Colonic mucosa (tissue), 4 donors: Measurements from ENCODE around the gene SND1. TPM values are rescaled to one million over a fixed set of nuclear protein-coding genes. Genes with fewer than 3 reads are reported as not detected.

Experiments used
- DNase-seq: peaks from one replicate; pipeline ENCODE4 v3.0.0-alpha.2; 2020
- H3K27ac ChIP-seq: fragments of 200-600 bp; one replicate; pipeline ENCODE4 v1.8.0; 2021
- H3K27me3 ChIP-seq: fragments of 200-600 bp; one replicate; pipeline ENCODE4 v1.8.0; 2021
- H3K36me3 ChIP-seq: fragments of 200-600 bp; one replicate; pipeline ENCODE4 v1.8.0; 2021
- H3K4me1 ChIP-seq: fragments of 200-600 bp; one replicate; pipeline ENCODE4 v1.8.0; 2021; ENCODE audit warnings: mild to moderate bottlenecking
- H3K4me3 ChIP-seq: fragments of 200-600 bp; one replicate; pipeline ENCODE4 v1.8.0; 2021
- H3K9ac ChIP-seq, 2 donors: one replicate each; pipeline ENCODE4 v1.7.0; 2013; ENCODE audit warnings: control low read depth in 2 of 2, low read depth in 2 of 2, low read length in 2 of 2
- H3K9me3 ChIP-seq: fragments of 200-600 bp; one replicate; pipeline ENCODE4 v1.8.0; 2021
- intact Hi-C: fragments of 100-400 bp; cut with DNase I; formaldehyde crosslinking; loops from one replicate; pipeline ENCODE4 v1.14.1; 2022
- total RNA-seq, 2 donors: library from RNA; stranded (reverse); fragmentation: NEBNext Ultra II Directional in 1 of 2; extraction: Animal tissue kit (Norgen Biotek cat#: 25700) in 1 of 2; gene quantifications; one replicate each; pipeline ENCODE4 v1.2.1, GENCODE V29; 2021
- TF ChIP-seq, protein P1 (sequence below): fragments of 200-600 bp; IDR thresholded peaks from one replicate; pipeline ENCODE4 v1.8.0; 2022; ENCODE audit warnings: antibody characterized with exemption, mild to moderate bottlenecking
- donor health status: healthy.
- donor health status: DM: no; HTN: no; CAD: no.
- donor health status: DM: no; HTN: no; CAD: no.

SND1 gene
- total RNA-seq, 2 donors from 2014 or later = 134 to 163 TPM

DNA sequence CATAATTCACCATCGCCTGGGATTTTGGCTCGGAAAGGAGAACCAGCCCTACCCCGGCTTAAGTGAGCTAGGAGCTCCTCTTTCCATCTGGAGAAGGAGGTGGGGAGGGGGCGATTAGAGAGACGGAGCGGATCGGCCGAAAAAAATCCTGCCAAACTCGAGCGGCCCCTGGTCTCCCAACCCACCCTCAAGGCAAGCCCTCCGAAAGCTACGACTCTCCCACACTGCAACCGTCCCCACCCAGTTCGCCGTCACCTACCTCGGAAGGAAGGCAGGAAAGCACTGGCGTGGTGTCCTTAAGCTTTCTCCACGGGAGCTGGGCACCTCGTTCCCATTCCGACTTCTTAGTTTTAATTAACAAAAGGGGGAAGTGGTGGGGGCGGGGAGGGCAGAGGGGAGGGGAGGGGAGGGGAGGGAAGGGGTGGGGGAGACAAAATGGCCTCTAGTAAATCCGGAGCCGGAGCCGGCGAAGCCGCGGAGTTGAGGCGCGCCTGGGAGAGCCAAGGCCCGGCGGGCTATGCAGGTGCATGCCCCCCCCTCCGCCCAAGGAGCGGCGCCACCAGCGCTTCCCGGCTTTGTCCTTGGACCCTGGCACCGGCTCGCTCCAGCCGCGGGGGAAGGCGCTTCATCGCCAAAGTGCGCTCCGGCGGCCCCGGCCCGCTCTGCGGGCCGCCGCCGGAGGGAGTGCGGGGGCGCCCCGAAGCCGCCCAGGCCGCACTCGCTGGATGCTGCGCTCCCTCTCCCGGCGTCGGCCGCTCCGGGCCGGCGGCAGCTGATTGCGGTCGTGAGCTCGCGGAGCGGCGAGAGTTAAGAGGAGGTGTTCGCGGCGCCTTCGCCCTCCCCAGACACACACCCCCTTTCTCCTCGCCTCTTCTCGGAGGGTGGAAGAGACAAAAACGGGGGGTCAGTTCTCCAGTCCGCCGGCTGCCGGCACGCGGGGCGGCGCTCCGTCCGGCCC lies 378.9 kb downstream of the SND1 start, which contains the start of gene LRRC4:
Gene LRRC4 (minus strand): TSS at position 784 of the 958 bp plus-strand sequence. CDS start 797 bp downstream, outside the sequence.
- TF ChIP-seq, protein P1, sequence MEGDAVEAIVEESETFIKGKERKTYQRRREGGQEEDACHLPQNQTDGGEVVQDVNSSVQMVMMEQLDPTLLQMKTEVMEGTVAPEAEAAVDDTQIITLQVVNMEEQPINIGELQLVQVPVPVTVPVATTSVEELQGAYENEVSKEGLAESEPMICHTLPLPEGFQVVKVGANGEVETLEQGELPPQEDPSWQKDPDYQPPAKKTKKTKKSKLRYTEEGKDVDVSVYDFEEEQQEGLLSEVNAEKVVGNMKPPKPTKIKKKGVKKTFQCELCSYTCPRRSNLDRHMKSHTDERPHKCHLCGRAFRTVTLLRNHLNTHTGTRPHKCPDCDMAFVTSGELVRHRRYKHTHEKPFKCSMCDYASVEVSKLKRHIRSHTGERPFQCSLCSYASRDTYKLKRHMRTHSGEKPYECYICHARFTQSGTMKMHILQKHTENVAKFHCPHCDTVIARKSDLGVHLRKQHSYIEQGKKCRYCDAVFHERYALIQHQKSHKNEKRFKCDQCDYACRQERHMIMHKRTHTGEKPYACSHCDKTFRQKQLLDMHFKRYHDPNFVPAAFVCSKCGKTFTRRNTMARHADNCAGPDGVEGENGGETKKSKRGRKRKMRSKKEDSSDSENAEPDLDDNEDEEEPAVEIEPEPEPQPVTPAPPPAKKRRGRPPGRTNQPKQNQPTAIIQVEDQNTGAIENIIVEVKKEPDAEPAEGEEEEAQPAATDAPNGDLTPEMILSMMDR = no peak
- H3K9ac ChIP-seq = peak within 1 kb of the TSS in 1 of 2 donors; percentile 35
- no peaks in the 10 kb centered on the region for H3K36me3 ChIP-seq
- H3K4me1 ChIP-seq = no peaks in the 10 kb centered on the region
- H3K27ac ChIP-seq = no peak within 1 kb of the TSS
- intact Hi-C loops = loop anchor here (10.0 kb wide), 1 partner anchor 174 kb away; no protein-coding TSS in a partner anchor
- no peaks in the 10 kb centered on the region for H3K9me3 ChIP-seq
- H3K4me3 ChIP-seq = peak within 1 kb of the TSS; percentile 48
- peak; percentile 39 for DNase-seq
- peaks cover 8% of the 10 kb centered on the region for H3K27me3 ChIP-seq

DNA sequence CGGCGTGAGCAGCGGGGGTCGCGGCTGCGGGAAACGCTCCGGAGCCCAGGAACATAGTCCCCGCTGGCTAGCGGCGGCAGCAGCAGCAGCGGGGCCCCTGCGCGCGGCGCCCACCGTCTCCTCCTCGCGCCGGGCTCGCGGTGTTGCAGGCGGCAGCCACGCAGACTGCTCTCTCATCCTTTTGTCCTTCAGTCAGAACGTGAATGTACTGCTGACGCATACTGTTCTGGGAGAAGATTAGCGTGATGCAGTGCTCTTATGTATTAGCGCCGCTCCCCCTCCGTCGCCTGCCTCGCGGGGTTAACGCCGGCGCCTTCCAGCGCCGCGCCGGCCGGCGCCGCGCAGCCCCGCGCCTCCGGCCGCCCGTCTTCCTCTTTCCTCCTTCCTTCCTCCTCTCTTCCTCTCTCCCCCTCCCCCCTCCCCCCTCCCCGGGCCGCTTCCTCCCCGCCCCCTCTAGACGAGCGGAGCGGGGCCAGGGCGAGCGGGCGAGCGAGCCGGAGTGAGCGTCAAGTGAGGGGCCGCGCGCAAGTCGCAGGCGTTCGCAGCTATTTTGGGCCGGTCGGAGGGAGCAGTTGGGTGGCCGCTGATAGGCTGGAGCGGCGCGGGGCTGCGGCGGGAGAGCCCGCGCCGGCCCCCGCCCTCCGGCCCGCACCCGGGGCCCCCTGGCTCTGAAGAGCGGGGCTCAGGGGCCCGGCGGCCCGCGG lies 380.1 kb downstream of the SND1 start:
- TF ChIP-seq, protein P1 = no peak
- no peaks in the 10 kb centered on the region for H3K36me3 ChIP-seq
- H3K4me3 ChIP-seq = peak overlapping the region; percentile 44
- intact Hi-C loops = loop anchor here (10.0 kb wide), 1 partner anchor 173 kb away; no protein-coding TSS in a partner anchor
- no peaks in the 10 kb centered on the region for H3K4me1 ChIP-seq
- no peaks in the 10 kb centered on the region for H3K9me3 ChIP-seq
- peak overlapping the region in 1 of 2 donors; percentile 35 for H3K9ac ChIP-seq
- H3K27ac ChIP-seq = no peak overlapping the region
- peaks cover 8% of the 10 kb centered on the region for H3K27me3 ChIP-seq
- no peak for DNase-seq

DNA sequence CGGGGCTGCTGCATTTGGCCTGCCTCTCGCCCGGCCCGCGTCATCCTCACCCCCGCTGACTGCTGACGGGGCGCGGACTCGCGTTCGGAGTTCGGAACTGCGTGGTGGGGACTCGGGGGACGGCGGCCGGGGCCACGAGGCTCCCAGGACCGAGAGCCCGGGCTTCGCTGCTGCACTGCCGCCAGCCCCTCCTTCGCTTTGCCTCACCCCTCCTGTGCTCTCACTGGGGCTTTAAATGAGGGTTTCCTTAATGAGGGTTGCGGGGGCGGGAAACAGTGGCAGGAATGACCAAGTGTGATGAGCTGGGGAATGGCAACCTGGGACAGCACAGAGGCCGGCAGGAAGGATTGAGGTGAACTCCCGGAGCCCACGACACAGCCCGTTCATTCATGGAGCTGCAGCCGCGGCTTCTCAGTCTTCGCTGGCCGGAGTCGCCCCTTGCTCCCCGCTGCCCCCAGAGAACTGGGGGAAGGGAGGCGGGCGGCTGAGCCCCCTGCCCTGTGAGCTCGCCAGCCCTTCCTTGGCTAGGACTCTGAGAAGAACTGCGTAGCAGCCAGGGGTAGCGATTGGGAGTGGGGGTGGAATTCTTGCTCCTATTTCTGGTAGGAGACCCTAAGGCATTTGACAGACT lies 380.7 kb downstream of the SND1 start:
- TF ChIP-seq, protein P1 = no peak
- H3K9me3 ChIP-seq = no peaks in the 10 kb centered on the region
- H3K4me3 ChIP-seq = peak overlapping the region; percentile 44
- no peak overlapping the region for H3K27ac ChIP-seq
- no peaks in the 10 kb centered on the region for H3K36me3 ChIP-seq
- H3K4me1 ChIP-seq = no peaks in the 10 kb centered on the region
- no peak for DNase-seq
- H3K9ac ChIP-seq = peak overlapping the region in 1 of 2 donors; percentile 43
- H3K27me3 ChIP-seq = peaks cover 8% of the 10 kb centered on the region
- intact Hi-C loops = loop anchor here (10.0 kb wide), 1 partner anchor 172 kb away; no protein-coding TSS in a partner anchor

DNA sequence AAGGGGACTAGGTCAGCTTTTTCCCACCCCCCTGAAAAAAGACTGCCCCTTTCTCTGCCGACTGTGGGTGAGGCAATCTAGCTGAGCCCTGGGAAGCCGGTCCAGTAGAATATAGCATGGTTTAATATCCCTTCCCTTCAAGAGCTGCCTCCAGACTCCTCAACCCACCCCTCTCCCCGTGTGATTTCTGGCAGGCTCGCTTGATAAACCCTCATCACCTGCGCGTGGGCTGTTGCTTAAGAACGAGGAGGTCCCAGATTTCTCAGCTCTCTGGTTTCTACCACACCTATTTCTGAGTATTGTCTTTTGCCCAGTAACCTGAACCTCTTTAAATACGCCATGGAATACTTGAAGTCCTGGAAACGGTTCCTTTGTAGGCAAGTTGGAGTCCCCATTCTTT lies 381.3 kb downstream of the SND1 start:
- TF ChIP-seq, protein P1 = no peak
- intact Hi-C loops = loop anchor here (10.0 kb wide), 1 partner anchor 172 kb away; no protein-coding TSS in a partner anchor
- Histone ChIP-seq H3K36me3 (no peaks in the 10 kb centered on the region), H3K4me3 (no peak overlapping the region), H3K9me3 (no peaks in the 10 kb centered on the region), H3K9ac (no peak overlapping the region), H3K27ac (no peak overlapping the region), H3K27me3 (peaks cover 8% of the 10 kb centered on the region), H3K4me1 (no peaks in the 10 kb centered on the region)
- DNase-seq = no peak

DNA sequence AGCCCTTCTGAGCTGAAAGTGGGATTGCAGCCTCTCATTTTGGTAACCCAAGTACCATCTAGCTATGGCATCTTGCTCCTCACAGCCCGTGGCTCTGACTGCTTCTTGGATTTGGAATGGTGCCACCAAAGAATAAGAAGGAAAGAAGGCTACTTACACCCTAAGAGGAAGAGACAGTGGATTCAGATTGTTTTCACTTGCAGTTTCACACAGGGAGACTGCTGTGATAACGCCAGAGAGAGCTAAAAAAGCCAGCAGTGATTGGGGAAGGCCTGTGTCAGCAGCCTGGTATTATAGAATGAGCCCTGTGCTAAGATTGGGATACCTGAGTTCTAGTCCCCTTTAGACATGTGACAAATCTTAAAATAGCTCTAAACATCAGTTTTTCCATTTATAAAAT lies 382.8 kb downstream of the SND1 start:
- intact Hi-C loops = loop anchor here (10.0 kb wide), 1 partner anchor 170 kb away; no protein-coding TSS in a partner anchor
- Histone ChIP-seq H3K4me3 (no peak overlapping the region), H3K27ac (no peak overlapping the region), H3K9me3 (no peaks in the 10 kb centered on the region), H3K4me1 (peaks cover 6% of the 10 kb centered on the region), H3K27me3 (peaks cover 8% of the 10 kb centered on the region), H3K9ac (no peak overlapping the region), H3K36me3 (no peaks in the 10 kb centered on the region)
- no peak for DNase-seq
- TF ChIP-seq, protein P1 = no peak
